Liver (tissue), 3 donors: ENCODE results near the gene ECHDC3.

Experiments used
- CTCF ChIP-seq: fragments of 150-350 bp; IDR thresholded peaks from 2 replicates; pipeline ENCODE4 v1.5.1; 2017; ENCODE audit warnings: improper control_type of control experiment, low read depth, low read length; ENCODE audit not compliant: missing input control
- EGR1 ChIP-seq, 2 donors: IDR thresholded peaks; 2 replicates each; pipeline ENCODE4 v1.6.1; 2016 to 2018; ENCODE audit warnings: antibody characterized with exemption in 2 of 2, low read depth in 2 of 2
- HNF4G ChIP-seq: IDR thresholded peaks from 2 replicates; pipeline ENCODE4 v1.6.1; 2016; ENCODE audit warnings: antibody characterized with exemption
- TAF1 ChIP-seq: conservative IDR thresholded peaks from 2 replicates; pipeline ENCODE4 v1.6.1; 2016; ENCODE audit warnings: antibody characterized with exemption, mild to moderate bottlenecking
- YY1 ChIP-seq: IDR thresholded peaks from 2 replicates; pipeline ENCODE4 v1.6.1; 2016; ENCODE audit warnings: antibody characterized with exemption, mild to moderate bottlenecking
- ZBTB33 ChIP-seq: IDR thresholded peaks from 2 replicates; pipeline ENCODE4 v1.6.1; 2016; ENCODE audit warnings: antibody characterized with exemption
- TF ChIP-seq, protein P1 (sequence below): IDR thresholded peaks from 2 replicates; pipeline ENCODE4 v1.6.1; 2016; ENCODE audit warnings: antibody characterized with exemption, mild to moderate bottlenecking
- TF ChIP-seq, protein P2 (sequence below): IDR thresholded peaks from 2 replicates; pipeline ENCODE4 v1.6.1; 2016; ENCODE audit warnings: antibody characterized with exemption
- donor health status: healthy.
- donor health status: healthy.

- TF ChIP-seq CTCF, result no peak
- no peak for TF ChIP-seq TAF1
- TF ChIP-seq, protein P1, sequence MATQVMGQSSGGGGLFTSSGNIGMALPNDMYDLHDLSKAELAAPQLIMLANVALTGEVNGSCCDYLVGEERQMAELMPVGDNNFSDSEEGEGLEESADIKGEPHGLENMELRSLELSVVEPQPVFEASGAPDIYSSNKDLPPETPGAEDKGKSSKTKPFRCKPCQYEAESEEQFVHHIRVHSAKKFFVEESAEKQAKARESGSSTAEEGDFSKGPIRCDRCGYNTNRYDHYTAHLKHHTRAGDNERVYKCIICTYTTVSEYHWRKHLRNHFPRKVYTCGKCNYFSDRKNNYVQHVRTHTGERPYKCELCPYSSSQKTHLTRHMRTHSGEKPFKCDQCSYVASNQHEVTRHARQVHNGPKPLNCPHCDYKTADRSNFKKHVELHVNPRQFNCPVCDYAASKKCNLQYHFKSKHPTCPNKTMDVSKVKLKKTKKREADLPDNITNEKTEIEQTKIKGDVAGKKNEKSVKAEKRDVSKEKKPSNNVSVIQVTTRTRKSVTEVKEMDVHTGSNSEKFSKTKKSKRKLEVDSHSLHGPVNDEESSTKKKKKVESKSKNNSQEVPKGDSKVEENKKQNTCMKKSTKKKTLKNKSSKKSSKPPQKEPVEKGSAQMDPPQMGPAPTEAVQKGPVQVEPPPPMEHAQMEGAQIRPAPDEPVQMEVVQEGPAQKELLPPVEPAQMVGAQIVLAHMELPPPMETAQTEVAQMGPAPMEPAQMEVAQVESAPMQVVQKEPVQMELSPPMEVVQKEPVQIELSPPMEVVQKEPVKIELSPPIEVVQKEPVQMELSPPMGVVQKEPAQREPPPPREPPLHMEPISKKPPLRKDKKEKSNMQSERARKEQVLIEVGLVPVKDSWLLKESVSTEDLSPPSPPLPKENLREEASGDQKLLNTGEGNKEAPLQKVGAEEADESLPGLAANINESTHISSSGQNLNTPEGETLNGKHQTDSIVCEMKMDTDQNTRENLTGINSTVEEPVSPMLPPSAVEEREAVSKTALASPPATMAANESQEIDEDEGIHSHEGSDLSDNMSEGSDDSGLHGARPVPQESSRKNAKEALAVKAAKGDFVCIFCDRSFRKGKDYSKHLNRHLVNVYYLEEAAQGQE, result no peak
- TF ChIP-seq, protein P2, sequence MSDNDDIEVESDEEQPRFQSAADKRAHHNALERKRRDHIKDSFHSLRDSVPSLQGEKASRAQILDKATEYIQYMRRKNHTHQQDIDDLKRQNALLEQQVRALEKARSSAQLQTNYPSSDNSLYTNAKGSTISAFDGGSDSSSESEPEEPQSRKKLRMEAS, result no peak
- TF ChIP-seq EGR1 (IDR thresholded peaks at IDR 0.05; ENCODE audit: low read depth in 2 of 2), result no peak
- peak; percentile 79 for TF ChIP-seq YY1
- no peak for TF ChIP-seq ZBTB33
- TF ChIP-seq HNF4G, result no peak
Measured at GRCh38 chr10:11746883-11747539, 4.8 kb downstream of the ECHDC3 start.
